ENCODE results near the gene SECISBP2.

SECISBP2 gene

GRCh38 chr9:89351584-89352300, 33.4 kb downstream of the SECISBP2 start:
- DNase-seq = no peak

GRCh38 chr9:89352451-89352850, 34.2 kb downstream of the SECISBP2 start:
- DNase-seq = no peak

DNA sequence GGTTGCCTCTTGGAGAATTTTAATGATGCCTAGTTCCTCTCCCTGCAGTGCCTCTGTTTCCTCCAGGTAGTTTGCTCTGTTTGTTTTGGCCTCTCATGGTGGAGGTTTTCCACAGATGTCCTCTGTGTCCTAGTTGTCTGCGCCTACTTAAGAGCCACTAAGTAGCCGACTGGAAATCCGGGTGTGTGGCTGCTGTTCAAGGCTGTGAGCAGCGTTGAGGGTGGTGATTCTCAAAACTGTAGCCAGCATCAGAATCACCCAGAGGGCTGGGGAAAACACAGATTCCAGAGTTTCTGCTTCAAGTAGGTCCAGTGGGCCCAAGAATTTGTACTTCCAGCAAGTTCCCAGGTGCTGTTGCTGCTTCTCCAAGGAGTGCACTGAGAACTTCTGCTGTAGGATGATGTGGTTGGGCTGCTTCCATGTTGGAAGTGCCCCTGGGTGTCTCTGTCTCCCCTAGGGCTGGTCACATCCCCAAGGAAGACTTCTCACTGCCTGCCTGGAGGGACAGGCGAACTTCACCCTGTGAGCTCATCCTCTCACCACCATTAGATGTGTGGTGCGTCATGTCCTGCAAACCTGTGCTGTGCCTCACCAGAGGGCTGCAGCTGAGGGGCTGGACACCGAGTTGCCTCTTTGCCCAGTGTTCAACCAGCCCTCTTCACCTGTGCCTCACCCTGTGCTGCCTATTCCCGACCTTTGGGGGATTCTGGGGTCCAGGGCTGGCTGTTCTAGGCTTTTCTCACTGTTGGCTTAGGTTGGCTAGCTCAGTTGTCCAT, 34.8 kb downstream of the SECISBP2 start:
- no peak for DNase-seq

GRCh38 chr9:89353989-89354388, 35.7 kb downstream of the SECISBP2 start:
- DNase-seq = no peak

GRCh38 chr9:89354471-89354870, 36.2 kb downstream of the SECISBP2 start:
- DNase-seq = no peak

- no peak for DNase-seq
These were observed 38.5 kb downstream of the SECISBP2 start for GRCh38 chr9:89356782-89357181.

- no peak for DNase-seq
These were observed 39.3 kb downstream of the SECISBP2 start for GRCh38 chr9:89357331-89358197.

GRCh38 chr9:89358376-89358916, 40.1 kb downstream of the SECISBP2 start:
- DNase-seq = no peak

DNA sequence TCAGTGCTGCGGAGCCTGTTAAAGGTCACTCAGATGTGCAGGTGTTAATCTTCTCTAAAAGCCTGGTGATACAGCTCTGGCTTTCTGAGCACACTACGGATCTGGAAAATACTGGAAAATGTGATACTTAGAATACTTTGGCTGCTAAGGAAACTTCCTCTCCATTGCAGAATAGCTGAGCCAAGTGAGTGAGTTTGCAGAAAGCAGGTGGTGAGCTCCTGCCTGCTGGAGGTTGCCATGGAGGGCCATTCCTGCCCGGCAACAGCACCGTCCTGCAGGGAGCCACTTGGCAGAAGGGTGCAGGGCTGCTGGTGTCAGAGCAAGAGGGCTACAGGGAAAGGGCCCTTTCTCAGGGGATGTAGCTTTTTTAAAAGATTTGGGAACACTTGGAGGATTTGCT, 40.7 kb downstream of the SECISBP2 start:
- DNase-seq = no peak

DNA sequence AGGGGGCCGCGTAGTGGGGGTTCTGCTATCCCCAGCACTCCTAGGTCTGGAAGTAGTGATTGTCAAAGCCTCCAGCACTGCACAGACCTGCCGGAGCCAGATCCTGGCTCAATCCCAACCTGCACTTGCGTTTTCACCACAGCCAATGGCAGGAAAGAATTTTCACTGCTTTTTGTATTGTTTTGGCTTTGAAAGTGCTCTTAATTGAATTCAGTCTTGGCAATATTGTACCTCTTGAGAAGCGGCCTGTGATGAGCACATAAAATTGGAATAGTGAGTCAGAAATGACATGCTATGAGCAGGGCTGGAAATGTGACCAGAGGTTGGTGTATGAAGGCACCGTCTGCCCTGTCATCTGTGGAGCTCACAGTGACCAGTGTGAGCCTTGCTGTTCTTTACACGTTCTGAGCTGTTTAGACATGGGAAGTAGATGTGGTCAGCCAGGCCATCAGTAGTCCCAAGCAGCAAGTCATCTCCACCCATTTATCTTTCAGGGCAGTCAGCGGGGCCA, 41.5 kb downstream of the SECISBP2 start:
- DNase-seq = no peak

DNA sequence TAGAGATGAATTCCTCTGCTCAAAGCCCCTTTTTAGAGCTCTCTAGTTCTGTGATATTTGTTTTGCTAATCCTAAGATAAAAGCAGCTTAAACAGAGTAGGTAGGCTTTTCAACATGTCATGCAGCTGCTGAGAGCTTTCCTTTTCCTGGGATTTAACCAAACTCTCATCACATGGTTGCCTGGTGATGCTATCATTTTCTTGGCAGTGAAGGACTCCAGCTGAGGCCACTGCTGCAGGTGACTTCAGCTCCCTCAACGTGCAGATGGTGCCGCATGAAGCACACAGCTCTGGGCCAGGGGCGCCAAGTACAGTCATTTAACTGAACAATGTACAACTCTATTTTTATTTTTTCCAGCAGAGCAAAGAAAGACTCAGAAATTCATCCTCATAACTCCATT, 42.2 kb downstream of the SECISBP2 start:
- no peak for DNase-seq

GRCh38 chr9:89361031-89361430, 42.7 kb downstream of the SECISBP2 start:
- no peak for DNase-seq

DNA sequence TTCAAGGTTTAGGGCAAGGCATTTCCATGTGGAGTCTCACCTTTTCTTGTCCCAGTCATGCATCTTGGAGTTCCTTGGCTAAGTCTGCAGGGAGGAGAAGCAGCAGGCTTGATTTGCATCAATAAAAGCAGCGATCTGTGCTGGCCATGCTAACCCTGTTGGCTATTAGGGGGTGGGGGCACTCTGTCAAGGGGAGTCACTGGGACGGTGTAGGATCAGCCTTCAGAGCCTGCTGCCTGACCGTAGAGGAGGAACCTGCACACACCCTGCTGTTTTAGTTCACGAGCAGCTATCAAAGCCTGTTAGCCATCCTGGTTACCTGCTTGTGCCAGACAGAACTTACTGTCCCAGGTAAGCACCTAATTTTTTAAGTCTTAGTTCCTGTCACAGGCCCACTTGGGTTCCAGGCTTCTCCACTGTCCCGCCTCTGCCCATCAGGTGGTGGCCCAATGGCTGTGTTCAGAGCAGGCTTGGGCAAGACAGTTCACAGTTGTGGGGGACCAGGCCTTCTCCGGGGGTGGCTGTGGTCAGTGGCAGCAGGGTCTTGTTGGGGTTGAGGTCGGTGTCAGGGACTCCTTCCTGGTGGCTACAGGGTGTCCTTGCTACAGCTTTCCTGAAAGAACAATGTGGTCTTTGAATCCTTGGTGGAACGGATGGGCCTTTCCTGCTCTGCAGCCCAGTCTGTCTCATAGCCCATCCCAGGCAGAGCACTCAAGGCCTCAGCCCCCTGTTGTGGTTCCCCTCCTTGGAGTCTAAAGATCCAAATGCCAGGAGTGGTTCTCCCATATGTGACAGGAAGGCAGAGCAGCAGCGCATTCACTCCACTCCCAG, 43.7 kb downstream of the SECISBP2 start:
- no peak for DNase-seq

DNA sequence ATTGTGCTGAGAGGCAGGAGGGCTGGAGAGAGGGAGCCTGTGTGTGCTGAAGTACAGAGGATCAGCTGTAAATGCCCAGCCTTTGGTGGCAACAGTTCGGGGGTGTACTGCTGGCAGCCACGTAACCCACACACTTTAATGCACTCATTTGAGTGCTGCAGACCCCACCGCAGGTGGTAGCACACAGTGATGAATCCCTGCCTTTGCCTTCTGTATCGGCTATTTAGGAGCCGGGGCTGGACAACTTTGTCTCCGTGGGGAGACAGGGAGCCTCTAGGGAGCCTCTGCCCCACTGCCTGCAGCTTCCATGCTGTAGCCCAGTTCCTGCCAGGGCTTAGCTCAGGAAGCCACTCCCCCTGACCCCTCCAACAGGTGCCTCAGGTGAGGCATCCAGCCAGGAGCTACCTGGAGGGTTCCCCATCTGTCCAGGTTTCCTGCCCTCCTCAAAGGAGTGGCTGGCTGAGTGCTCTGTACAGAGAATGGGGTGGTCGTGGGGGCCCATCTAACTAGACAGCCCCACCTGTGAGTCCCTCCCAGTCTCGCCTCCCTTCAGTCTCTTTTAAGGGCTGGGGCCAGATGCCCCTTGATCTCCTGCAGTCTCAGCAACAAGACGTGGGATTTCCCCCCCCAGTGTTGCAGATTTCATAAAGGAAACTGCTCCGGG, 44.5 kb downstream of the SECISBP2 start:
- no peak for DNase-seq

DNA sequence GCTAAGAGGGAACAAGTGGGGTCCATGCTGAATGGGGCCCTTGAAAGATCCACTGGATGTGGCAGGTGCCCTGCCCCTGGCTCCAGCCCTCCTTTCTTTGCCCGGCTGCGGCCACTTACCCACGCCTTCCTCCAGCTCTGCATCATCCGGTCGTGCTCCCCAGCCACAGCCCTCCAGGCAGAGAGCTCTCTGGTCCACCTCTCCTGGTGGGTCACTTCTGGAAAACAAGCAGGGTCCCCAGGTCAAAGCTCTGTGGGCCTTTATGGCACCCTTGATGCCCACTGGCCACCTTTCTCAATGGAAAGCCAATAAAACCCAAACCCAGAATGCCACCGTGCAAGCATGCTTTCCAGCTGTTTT, 45.0 kb downstream of the SECISBP2 start:
- DNase-seq = no peak

- DNase-seq = no peak
These were observed 45.8 kb downstream of the SECISBP2 start for GRCh38 chr9:89363921-89364665.

DNA sequence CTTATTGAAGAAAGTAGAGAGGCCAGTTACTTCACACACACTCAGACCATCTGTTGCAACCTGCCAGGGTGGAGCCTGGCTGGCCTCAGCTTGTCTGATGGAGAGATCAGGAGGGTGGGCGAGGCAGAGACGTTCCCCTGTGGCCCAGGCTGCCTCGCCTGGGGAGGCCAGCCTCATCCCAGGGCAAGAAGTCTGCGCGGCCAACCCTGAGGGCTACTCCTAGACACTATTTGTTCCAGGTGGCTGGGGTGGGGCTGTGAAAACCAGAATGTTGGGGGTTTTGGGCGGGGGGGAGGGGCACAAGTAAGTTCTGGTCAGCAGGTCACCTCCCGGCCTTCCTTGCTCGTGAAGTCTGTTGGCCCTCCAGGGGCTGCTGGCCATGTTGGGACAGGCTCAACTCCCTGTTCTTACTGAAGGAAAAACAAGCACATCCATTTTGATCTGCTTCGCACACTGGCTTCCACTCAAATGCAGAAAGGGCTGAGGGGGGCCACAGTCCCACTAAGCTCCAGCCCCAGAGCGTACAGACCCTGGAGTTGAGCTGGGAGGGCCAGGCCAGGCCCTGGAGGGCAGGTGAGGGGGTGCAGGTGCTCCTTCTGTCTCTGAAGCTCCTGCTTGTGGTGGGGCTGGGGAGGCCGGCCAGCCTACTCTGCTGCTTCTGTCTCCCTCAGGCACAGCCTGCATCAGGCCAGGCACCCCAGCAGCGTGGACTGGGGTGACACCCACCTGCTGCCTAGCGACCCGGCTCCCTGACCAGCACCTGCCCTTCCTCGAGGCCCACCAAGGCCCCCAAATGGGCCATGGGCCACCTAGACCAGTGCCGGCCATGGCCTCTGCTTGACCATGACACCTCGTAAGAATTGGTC, 46.6 kb downstream of the SECISBP2 start:
- DNase-seq = no peak

DNA sequence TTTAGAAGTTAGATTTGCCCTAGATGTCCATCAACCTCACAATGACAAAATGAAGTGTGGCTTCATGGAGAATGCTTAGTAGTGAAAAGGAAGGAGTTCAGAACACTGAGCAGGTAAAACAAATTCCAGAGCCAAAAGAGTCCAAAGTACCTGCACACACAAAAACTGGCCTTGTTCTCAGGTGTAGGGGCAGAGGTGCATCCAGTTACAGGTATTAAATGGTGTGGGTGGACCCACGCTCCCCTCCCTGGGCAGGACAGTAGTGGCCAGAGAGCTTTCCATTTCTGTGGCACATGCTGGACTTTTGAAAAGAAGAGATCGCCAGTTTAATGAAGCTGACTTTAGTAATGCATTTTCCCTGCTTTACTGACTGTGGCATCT, 47.2 kb downstream of the SECISBP2 start:
- no peak for DNase-seq

- no peak for DNase-seq
These were observed 48.4 kb downstream of the SECISBP2 start for GRCh38 chr9:89366711-89367110.

- DNase-seq = no peak
These were observed 49.0 kb downstream of the SECISBP2 start for GRCh38 chr9:89367281-89367680.

All from activated CD4-positive, CD25-positive, alpha-beta regulatory T cell (primary cell).